ENCODE results near the gene LIMD2. TPM values are rescaled to one million over a fixed set of nuclear protein-coding genes. Genes with fewer than 3 reads are reported as not detected.
"Not testable (repeated sequence)": the region's sequence is repeated elsewhere in the genome, so short reads cannot be mapped to it uniquely, and the experiment has no call there.

LIMD2 gene
- total and polyA plus RNA-seq, 9 donors, result 1.5 to 13.2 (median 9.0) TPM

GRCh38 chr17:63740464-63741142 is 40.7 kb upstream of the LIMD2 start:
- peak overlapping the region; percentile 69 for H3K4me3 ChIP-seq
- TF ChIP-seq CTCF (IDR thresholded peaks at IDR 0.05) (no peak), EP300 (IDR thresholded peaks at IDR 0.05) (no peak)
- H3K9me3 ChIP-seq, result no peaks in the 10 kb centered on the region
- DNase-seq, result no peak
- intact Hi-C loops (cut with DNase I), result no loop called here
- H3K27ac ChIP-seq, result peak overlapping the region; percentile 37 to 78
- WGBS, 3 donors, result 33 to 41% (median 39%) methylated on average over 12 of the region's 12 CpGs
- H3K27me3 ChIP-seq, result no peaks in the 10 kb centered on the region
- no peaks in the 10 kb centered on the region for H3K36me3 ChIP-seq
- H3K4me1 ChIP-seq (ENCODE audit: insufficient read depth), result peaks cover 3% of the 10 kb centered on the region

- Histone ChIP-seq H3K9me3 (no peaks in the 10 kb centered on the region), H3K36me3 (no peaks in the 10 kb centered on the region), H3K27me3 (no peaks in the 10 kb centered on the region), H3K4me1 (ENCODE audit: insufficient read depth) (no peaks in the 10 kb centered on the region), H3K27ac (no peak overlapping the region), H3K4me3 (no peak overlapping the region)
- no peak for DNase-seq
- TF ChIP-seq POLR2A (IDR thresholded peaks at IDR 0.05), result no peak
- TF ChIP-seq EP300 (IDR thresholded peaks at IDR 0.05), result no peak
- TF ChIP-seq CTCF (IDR thresholded peaks at IDR 0.05), result no peak
- intact Hi-C loops (cut with DNase I), result no loop called here
- WGBS, 3 donors, result 94 to 97% (median 96%) methylated on average over 8 of the region's 8 CpGs
Observed at GRCh38 chr17:63735691-63736090, 35.8 kb upstream of the LIMD2 start.

- TF ChIP-seq EP300 (IDR thresholded peaks at IDR 0.05), result no peak
- no peak for TF ChIP-seq CTCF (IDR thresholded peaks at IDR 0.05)
- TF ChIP-seq POLR2A (IDR thresholded peaks at IDR 0.05), result no peak
- no peak for DNase-seq
- Histone ChIP-seq H3K36me3 (no peaks in the 10 kb centered on the region), H3K4me3 (no peak overlapping the region), H3K27ac (no peak overlapping the region), H3K9me3 (no peaks in the 10 kb centered on the region), H3K27me3 (no peaks in the 10 kb centered on the region), H3K4me1 (ENCODE audit: insufficient read depth) (no peaks in the 10 kb centered on the region)
- intact Hi-C loops (cut with DNase I), result no loop called here
- WGBS, 3 donors, result 83 to 85% (median 84%) methylated on average over 2 of the region's 2 CpGs
Observed at GRCh38 chr17:63722403-63722802, 22.5 kb upstream of the LIMD2 start.

- H3K4me1 ChIP-seq (ENCODE audit: insufficient read depth); H3K27me3 ChIP-seq; H3K36me3 ChIP-seq; H3K9me3 ChIP-seq; DNase-seq; intact Hi-C loops (cut with DNase I); H3K4me3 ChIP-seq; H3K27ac ChIP-seq: not testable (repeated sequence)
- WGBS, 3 donors, result 95 to 99% (median 99%) methylated on average over 5 of the region's 5 CpGs
Observed at GRCh38 chr17:63720194-63720593, 20.3 kb upstream of the LIMD2 start.

GRCh38 chr17:63718988-63719387 is 19.1 kb upstream of the LIMD2 start:
- Histone ChIP-seq H3K9me3 (no peaks in the 10 kb centered on the region), H3K36me3 (no peaks in the 10 kb centered on the region), H3K4me3 (no peak overlapping the region), H3K4me1 (ENCODE audit: insufficient read depth) (no peaks in the 10 kb centered on the region), H3K27me3 (no peaks in the 10 kb centered on the region), H3K27ac (no peak overlapping the region)
- 86 to 90% (median 89%) methylated on average over 5 of the region's 5 CpGs for WGBS, 3 donors
- TF ChIP-seq EP300 (IDR thresholded peaks at IDR 0.05), result no peak
- TF ChIP-seq CTCF (IDR thresholded peaks at IDR 0.05), result no peak
- no peak for TF ChIP-seq POLR2A (IDR thresholded peaks at IDR 0.05)
- intact Hi-C loops (cut with DNase I), result no loop called here
- no peak for DNase-seq
